Endodermal cell (in vitro differentiated cells): ENCODE results near the gene ZSCAN20. TPM values are rescaled to one million over a fixed set of nuclear protein-coding genes. Genes with fewer than 3 reads are reported as not detected.

ENCODE experiments used
- DNase-seq: peaks from one replicate; pipeline ENCODE4 v3.0.0-alpha.2; 2017
- H3K27ac ChIP-seq: 2 replicates; pipeline ENCODE4 v1.5.1; 2013; ENCODE audit warnings: mild to moderate bottlenecking, low read depth, low read length, moderate library complexity
- H3K27me3 ChIP-seq: 2 replicates; pipeline ENCODE4 v1.6.1; 2013; ENCODE audit warnings: mild to moderate bottlenecking, low read length, moderate library complexity; ENCODE audit not compliant: insufficient read depth, control insufficient read depth, poor library complexity, severe bottlenecking
- H3K36me3 ChIP-seq: 2 replicates; pipeline ENCODE4 v1.7.0; 2013; ENCODE audit warnings: mild to moderate bottlenecking, low read length, moderate library complexity; ENCODE audit not compliant: control insufficient read depth, insufficient read depth
- H3K4me1 ChIP-seq: one replicate; pipeline ENCODE4 v1.7.0; 2013; ENCODE audit warnings: low read length; ENCODE audit not compliant: control insufficient read depth, insufficient read depth
- H3K4me3 ChIP-seq: 2 replicates; pipeline ENCODE4 v1.5.1; 2013; ENCODE audit warnings: mild to moderate bottlenecking, low read length, moderate library complexity
- H3K9ac ChIP-seq: 2 replicates; pipeline ENCODE4 v1.6.1; 2013; ENCODE audit warnings: mild to moderate bottlenecking, low read length, moderate library complexity; ENCODE audit not compliant: poor library complexity, severe bottlenecking; ENCODE audit errors: extremely low read depth
- H3K9me3 ChIP-seq: 2 replicates; pipeline ENCODE4 v1.6.1; 2013; ENCODE audit warnings: mild to moderate bottlenecking, low read length, moderate library complexity; ENCODE audit not compliant: control insufficient read depth
- H3K27ac Mint-ChIP-seq: 2 replicates; pipeline ENCODE4 v1.8.0; 2020; ENCODE audit warnings: mixed read lengths
- H3K27me3 Mint-ChIP-seq: 2 replicates; pipeline ENCODE4 v1.8.0; 2021; ENCODE audit warnings: mild to moderate bottlenecking, mixed read lengths; ENCODE audit not compliant: insufficient read depth
- H3K36me3 Mint-ChIP-seq: 2 replicates; pipeline ENCODE4 v1.8.0; 2020; ENCODE audit warnings: low read depth, mixed read lengths
- H3K4me1 Mint-ChIP-seq: 2 replicates; pipeline ENCODE4 v1.8.0; 2020; ENCODE audit warnings: mixed read lengths
- H3K4me3 Mint-ChIP-seq: 2 replicates; pipeline ENCODE4 v1.8.0; 2020; ENCODE audit warnings: mild to moderate bottlenecking, moderate library complexity, mixed read lengths
- H3K9me3 Mint-ChIP-seq: 2 replicates; pipeline ENCODE4 v1.8.0; 2020; ENCODE audit warnings: mild to moderate bottlenecking, mixed read lengths
- CTCF ChIP-seq: fragments of 200-600 bp; sonication (generic); conservative IDR thresholded peaks from 2 replicates; pipeline ENCODE4 v1.5.0; 2021; ENCODE audit warnings: antibody characterized with exemption, mild to moderate bottlenecking
- WGBS, 2 experiments: methylation state at CpG; one replicate each; pipeline versions ENCODE4 v1.1.5 to v1.1.7; 2013; ENCODE audit warnings: missing lambda C conversion rate in 2 of 2, mixed read lengths in 1 of 2; ENCODE audit not compliant: insufficient coverage in 1 of 2, insufficient read length in 1 of 2; 5-methylcytosine and 5-hydroxymethylcytosine counted together
- total RNA-seq, 2 donors: library from RNA; stranded (reverse); fragmentation: NEBNext Ultra II Directional in 1 of 2; extraction: Animal tissue kit (Norgen Biotek cat#: 25700) in 1 of 2; gene quantifications; 2 replicates in 1 of 2; 3 replicates in 1 of 2; pipeline ENCODE4 v1.2.1, GENCODE V29; 2021

ZSCAN20 gene
- total RNA-seq, 2 donors from 2014 or later: 5.8 to 6.1 TPM

GRCh38 chr1:33468531-33468930 lies 3.9 kb upstream of the ZSCAN20 start:
- Histone ChIP-seq H3K27ac (no peak overlapping the region), H3K4me1 (no peaks in the 10 kb centered on the region), H3K27me3 (no peaks in the 10 kb centered on the region), H3K9me3 (no peaks in the 10 kb centered on the region), H3K9ac (no peak overlapping the region), H3K4me3 (no peak overlapping the region), H3K36me3 (no peaks in the 10 kb centered on the region)
- Mint-ChIP-seq H3K9me3 (no peaks in the 10 kb centered on the region), H3K27ac (no peak overlapping the region), H3K27me3 (peaks cover 9% of the 10 kb centered on the region), H3K4me1 (peaks cover 7% of the 10 kb centered on the region), H3K4me3 (no peak overlapping the region), H3K36me3 (no peaks in the 10 kb centered on the region)
- 75 to 89% methylated on average over 1 to 4 of the region's 4 CpGs for WGBS, 2 experiments
- no peak for TF ChIP-seq CTCF
- DNase-seq: no peak

GRCh38 chr1:33468967-33469366 lies 3.5 kb upstream of the ZSCAN20 start:
- H3K9ac ChIP-seq: no peak overlapping the region
- H3K27me3 ChIP-seq: no peaks in the 10 kb centered on the region
- H3K36me3 ChIP-seq: no peaks in the 10 kb centered on the region
- Mint-ChIP-seq H3K4me1 (peaks cover 7% of the 10 kb centered on the region), H3K9me3 (no peaks in the 10 kb centered on the region), H3K27me3 (peaks cover 7% of the 10 kb centered on the region), H3K36me3 (no peaks in the 10 kb centered on the region), H3K4me3 (no peak overlapping the region), H3K27ac (no peak overlapping the region)
- WGBS, 2 experiments: 90 to 100% methylated on average over 2 to 3 of the region's 3 CpGs
- no peaks in the 10 kb centered on the region for H3K9me3 ChIP-seq
- TF ChIP-seq CTCF: no peak
- H3K4me1 ChIP-seq: no peaks in the 10 kb centered on the region
- H3K4me3 ChIP-seq: no peak overlapping the region
- no peak for DNase-seq
- H3K27ac ChIP-seq: no peak overlapping the region

GRCh38 chr1:33469691-33470090 lies 2.8 kb upstream of the ZSCAN20 start:
- WGBS, 2 experiments: no CpG with 5 or more reads among the region's 2 CpGs
- Histone ChIP-seq H3K27ac (no peak overlapping the region), H3K27me3 (no peaks in the 10 kb centered on the region), H3K36me3 (no peaks in the 10 kb centered on the region), H3K4me3 (no peak overlapping the region), H3K4me1 (no peaks in the 10 kb centered on the region), H3K9me3 (no peaks in the 10 kb centered on the region), H3K9ac (no peak overlapping the region)
- peaks cover 2% of the 10 kb centered on the region for H3K27me3 Mint-ChIP-seq
- no peak for TF ChIP-seq CTCF
- H3K36me3 Mint-ChIP-seq: no peaks in the 10 kb centered on the region
- H3K27ac Mint-ChIP-seq: no peak overlapping the region
- H3K4me1 Mint-ChIP-seq: peaks cover 7% of the 10 kb centered on the region
- no peak overlapping the region for H3K4me3 Mint-ChIP-seq
- DNase-seq: no peak
- H3K9me3 Mint-ChIP-seq: no peaks in the 10 kb centered on the region
